ENCODE measurements around the gene GALNT3. TPM values are rescaled to one million over a fixed set of nuclear protein-coding genes. Genes with fewer than 3 reads are reported as not detected.

The GALNT3 gene
- total RNA-seq, 1 experiment from 2014 or later, result 20.2 TPM

- BruUV-seq (replicated peaks), result no TSS peak
- peak; percentile 81 for DNase-seq (ENCODE audit: unreplicated experiment)
- CTCF ChIA-PET, result interaction anchor here (0.6 to 1.9 kb wide), 5 partner anchors 10 to 210 kb away, joined by 3 to 11 read pairs (median 3); no protein-coding TSS in a partner anchor
- no peaks in the 10 kb centered on the region for H3K9me3 Mint-ChIP-seq (ENCODE audit: unreplicated experiment)
- H3K27me3 Mint-ChIP-seq (ENCODE audit: insufficient read depth, unreplicated experiment), result no peaks in the 10 kb centered on the region
- H3K4me1 Mint-ChIP-seq (ENCODE audit: insufficient read depth, unreplicated experiment), result peaks cover 10% of the 10 kb centered on the region
- peak overlapping the region; percentile 87 for H3K4me3 Mint-ChIP-seq (ENCODE audit: unreplicated experiment)
- intact Hi-C loops (cut with micrococcal nuclease), result loop anchor here (1.0 kb wide), 2 partner anchors 68 to 81 kb away; no protein-coding TSS in a partner anchor
- H3K36me3 Mint-ChIP-seq (ENCODE audit: insufficient read depth, unreplicated experiment), result peaks cover 6% of the 10 kb centered on the region
- TF ChIP-seq, protein P1, sequence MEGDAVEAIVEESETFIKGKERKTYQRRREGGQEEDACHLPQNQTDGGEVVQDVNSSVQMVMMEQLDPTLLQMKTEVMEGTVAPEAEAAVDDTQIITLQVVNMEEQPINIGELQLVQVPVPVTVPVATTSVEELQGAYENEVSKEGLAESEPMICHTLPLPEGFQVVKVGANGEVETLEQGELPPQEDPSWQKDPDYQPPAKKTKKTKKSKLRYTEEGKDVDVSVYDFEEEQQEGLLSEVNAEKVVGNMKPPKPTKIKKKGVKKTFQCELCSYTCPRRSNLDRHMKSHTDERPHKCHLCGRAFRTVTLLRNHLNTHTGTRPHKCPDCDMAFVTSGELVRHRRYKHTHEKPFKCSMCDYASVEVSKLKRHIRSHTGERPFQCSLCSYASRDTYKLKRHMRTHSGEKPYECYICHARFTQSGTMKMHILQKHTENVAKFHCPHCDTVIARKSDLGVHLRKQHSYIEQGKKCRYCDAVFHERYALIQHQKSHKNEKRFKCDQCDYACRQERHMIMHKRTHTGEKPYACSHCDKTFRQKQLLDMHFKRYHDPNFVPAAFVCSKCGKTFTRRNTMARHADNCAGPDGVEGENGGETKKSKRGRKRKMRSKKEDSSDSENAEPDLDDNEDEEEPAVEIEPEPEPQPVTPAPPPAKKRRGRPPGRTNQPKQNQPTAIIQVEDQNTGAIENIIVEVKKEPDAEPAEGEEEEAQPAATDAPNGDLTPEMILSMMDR (IDR thresholded peaks at IDR 0.05; ENCODE audit: unreplicated experiment), result no peak
- POLR2A ChIA-PET, result interaction anchor here (0.6 to 4.1 kb wide), 22 partner anchors 11 to 945 kb away, joined by 3 to 25 read pairs (median 4); partner anchors contain the start of genes CSRNP3 and TTC21B
- peak overlapping the region; percentile 96 for H3K27ac Mint-ChIP-seq (ENCODE audit: low read depth, unreplicated experiment)
Observed at GRCh38 chr2:165793161-165793778, 777 bp downstream of the GALNT3 start.

- Mint-ChIP-seq H3K27ac (ENCODE audit: low read depth, unreplicated experiment) (peak overlapping the region; percentile 96), H3K9me3 (ENCODE audit: unreplicated experiment) (no peaks in the 10 kb centered on the region), H3K4me1 (ENCODE audit: insufficient read depth, unreplicated experiment) (peaks cover 16% of the 10 kb centered on the region), H3K36me3 (ENCODE audit: insufficient read depth, unreplicated experiment) (peaks cover 6% of the 10 kb centered on the region), H3K4me3 (ENCODE audit: unreplicated experiment) (peak overlapping the region; percentile 87), H3K27me3 (ENCODE audit: insufficient read depth, unreplicated experiment) (no peaks in the 10 kb centered on the region)
- ChIA-PET POLR2A (interaction anchor here (0.9 to 3.1 kb wide), 4 partner anchors 9 to 35 kb away, joined by 3 to 23 read pairs (median 9); no protein-coding TSS in a partner anchor), CTCF (interaction anchor here (1.2 kb wide), 2 partner anchors 83 to 161 kb away, joined by 3 to 4 read pairs; partner anchors contain the start of gene TTC21B)
- TF ChIP-seq, protein P1 (IDR thresholded peaks at IDR 0.05; ENCODE audit: unreplicated experiment), result no peak
- intact Hi-C loops (cut with micrococcal nuclease), result no loop called here
- no peak for DNase-seq (ENCODE audit: unreplicated experiment)
- no TSS peak for BruUV-seq (replicated peaks)
Observed at GRCh38 chr2:165792104-165792454, 2.0 kb downstream of the GALNT3 start.

GRCh38 chr2:165791421-165792103 lies 2.5 kb downstream of the GALNT3 start:
- intact Hi-C loops (cut with micrococcal nuclease), result no loop called here

More at GRCh38 chr2:165791421-165792103, 2.5 kb downstream of the GALNT3 start:
- Mint-ChIP-seq H3K27me3 (ENCODE audit: insufficient read depth, unreplicated experiment) (no peaks in the 10 kb centered on the region), H3K4me1 (ENCODE audit: insufficient read depth, unreplicated experiment) (peaks cover 18% of the 10 kb centered on the region), H3K4me3 (ENCODE audit: unreplicated experiment) (peak overlapping the region; percentile 87), H3K27ac (ENCODE audit: low read depth, unreplicated experiment) (peak overlapping the region; percentile 96), H3K9me3 (ENCODE audit: unreplicated experiment) (no peaks in the 10 kb centered on the region), H3K36me3 (ENCODE audit: insufficient read depth, unreplicated experiment) (peaks cover 6% of the 10 kb centered on the region)
- TF ChIP-seq, protein P1 (IDR thresholded peaks at IDR 0.05; ENCODE audit: unreplicated experiment), result no peak
- POLR2A ChIA-PET, result interaction anchor here (0.9 to 2.9 kb wide), 3 partner anchors 9 to 28 kb away, joined by 3 to 15 read pairs (median 5); no protein-coding TSS in a partner anchor
- CTCF ChIA-PET, result interaction anchor here (1.2 kb wide), 2 partner anchors 83 to 162 kb away, joined by 3 to 4 read pairs; partner anchors contain the start of gene TTC21B
- no TSS peak for BruUV-seq (replicated peaks)
- peak; percentile 39 for DNase-seq (ENCODE audit: unreplicated experiment)

Data from MCF 10A (cell line).